Measurements from ENCODE around the gene C11orf97. TPM values are rescaled to one million over a fixed set of nuclear protein-coding genes. Genes with fewer than 3 reads are reported as not detected.
A peak's percentile ranks its signal among the peaks of the same experiment; 100 is the strongest.

Gene C11orf97
- total RNA-seq, 4 donors from 2014 or later = not detected

GRCh38 chr11:94518300-94518699, 6.0 kb downstream of the C11orf97 start:
- H3K27ac ChIP-seq = no peak overlapping the region
- no peak overlapping the region for H3K4me3 ChIP-seq
- peaks cover 5% of the 10 kb centered on the region for H3K27me3 ChIP-seq
- ATAC-seq = no peak
- whole genome bisulfite sequencing, 2 donors (ENCODE audit: low coverage in 1 of 2) = 57 to 72% methylated on average over 4 of the region's 4 CpGs
- H3K4me1 ChIP-seq = no peaks in the 10 kb centered on the region
- H3K36me3 ChIP-seq = no peaks in the 10 kb centered on the region
- H3K9me3 ChIP-seq = no peaks in the 10 kb centered on the region
- no peak for TF ChIP-seq POLR2A (IDR thresholded peaks at IDR 0.05)
- no peak for TF ChIP-seq EP300 (IDR thresholded peaks at IDR 0.05)
- no peak for TF ChIP-seq POLR2AphosphoS5 (IDR thresholded peaks at IDR 0.05)
- TF ChIP-seq CTCF (IDR thresholded peaks at IDR 0.05) = no peak

GRCh38 chr11:94519478-94520084, 7.3 kb downstream of the C11orf97 start:
- no peak for ATAC-seq
- TF ChIP-seq POLR2A (IDR thresholded peaks at IDR 0.05) = no peak
- peak; percentile 64 to 72 (median 67) for TF ChIP-seq CTCF (IDR thresholded peaks at IDR 0.05)
- H3K4me1 ChIP-seq = no peaks in the 10 kb centered on the region
- H3K27ac ChIP-seq = no peak overlapping the region
- no peaks in the 10 kb centered on the region for H3K36me3 ChIP-seq
- H3K9me3 ChIP-seq = no peaks in the 10 kb centered on the region
- WGBS, 2 donors (ENCODE audit: low coverage in 1 of 2) = 6 to 20% methylated on average over 5 of the region's 5 CpGs
- peaks cover 5% of the 10 kb centered on the region for H3K27me3 ChIP-seq
- H3K4me3 ChIP-seq = no peak overlapping the region

GRCh38 chr11:94521684-94522083, 9.4 kb downstream of the C11orf97 start:
- Histone ChIP-seq H3K4me1 (peaks cover 0 to 5% (median 0%) of the 10 kb centered on the region in 3 donors), H3K27me3 (no peaks in the 10 kb centered on the region), H3K9me3 (no peaks in the 10 kb centered on the region), H3K36me3 (no peaks in the 10 kb centered on the region), H3K4me3 (no peak overlapping the region), H3K27ac (no peak overlapping the region)
- ATAC-seq = no peak
- peak in 3 of 4 experiments; percentile 22 to 34 (median 23) for TF ChIP-seq CTCF (IDR thresholded peaks at IDR 0.05)
- no peak for TF ChIP-seq POLR2AphosphoS5 (IDR thresholded peaks at IDR 0.05)
- no peak for TF ChIP-seq EP300 (IDR thresholded peaks at IDR 0.05)
- no peak for TF ChIP-seq POLR2A (IDR thresholded peaks at IDR 0.05)
- 63 to 67% methylated on average over 3 to 4 of the region's 5 CpGs for WGBS, 2 donors (ENCODE audit: low coverage in 1 of 2)

- WGBS, 2 donors (ENCODE audit: low coverage in 1 of 2) = 79% methylated on average over 1 of the region's 1 CpG; no CpG with 5 or more reads in 1 of the 2 donors
- Histone ChIP-seq H3K27me3 (no peaks in the 10 kb centered on the region), H3K36me3 (no peaks in the 10 kb centered on the region), H3K27ac (no peak overlapping the region), H3K4me3 (no peak overlapping the region), H3K9me3 (no peaks in the 10 kb centered on the region), H3K4me1 (peaks cover 0 to 5% (median 0%) of the 10 kb centered on the region in 3 donors)
- TF ChIP-seq POLR2A (IDR thresholded peaks at IDR 0.05) = no peak
- no peak for TF ChIP-seq EP300 (IDR thresholded peaks at IDR 0.05)
- no peak for TF ChIP-seq POLR2AphosphoS5 (IDR thresholded peaks at IDR 0.05)
- no peak for TF ChIP-seq CTCF (IDR thresholded peaks at IDR 0.05)
- no peak for ATAC-seq
Measured at GRCh38 chr11:94524341-94524740, 12.1 kb downstream of the C11orf97 start.

- H3K27ac ChIP-seq = no peak overlapping the region
- WGBS, 2 donors (ENCODE audit: low coverage in 1 of 2) = 31 to 40% methylated on average over 5 of the region's 5 CpGs
- no peak for ATAC-seq
Measured at GRCh38 chr11:94525546-94526324, 13.5 kb downstream of the C11orf97 start.

More at GRCh38 chr11:94525546-94526324, 13.5 kb downstream of the C11orf97 start:
- no peaks in the 10 kb centered on the region for H3K36me3 ChIP-seq
- no peaks in the 10 kb centered on the region for H3K9me3 ChIP-seq
- peaks cover 0 to 5% (median 0%) of the 10 kb centered on the region in 3 donors for H3K4me1 ChIP-seq
- TF ChIP-seq EP300 (IDR thresholded peaks at IDR 0.05) = no peak
- H3K4me3 ChIP-seq = no peak overlapping the region
- no peaks in the 10 kb centered on the region for H3K27me3 ChIP-seq

Measured in gastroesophageal sphincter (tissue), 4 donors.